ENCODE data around the gene SCUBE2.
"Not testable (repeated sequence)": the region's sequence is repeated elsewhere in the genome, so short reads cannot be mapped to it uniquely, and the experiment has no call there.

SCUBE2 gene

DNA sequence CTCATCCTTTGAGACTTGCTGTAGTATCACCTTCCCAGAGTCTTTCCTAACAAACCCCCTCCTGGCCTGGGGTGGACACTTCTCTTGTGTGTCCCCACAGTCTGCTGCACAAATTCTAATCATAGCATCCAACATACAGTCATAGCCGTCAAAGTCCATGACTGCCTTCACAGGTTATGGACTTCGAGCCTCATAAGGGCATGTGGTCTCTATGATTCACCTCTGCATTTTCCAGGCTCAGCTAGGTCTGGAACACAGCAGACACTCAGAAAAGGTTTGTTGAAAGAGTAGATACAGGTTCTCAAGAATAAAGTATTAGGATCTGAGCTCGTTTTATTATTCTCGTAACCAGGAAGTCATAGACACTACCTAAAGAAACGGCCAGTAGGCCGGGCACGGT is 13.2 kb upstream of the SCUBE2 start:
- no peak for DNase-seq (ENCODE audit: low spot score)

DNA sequence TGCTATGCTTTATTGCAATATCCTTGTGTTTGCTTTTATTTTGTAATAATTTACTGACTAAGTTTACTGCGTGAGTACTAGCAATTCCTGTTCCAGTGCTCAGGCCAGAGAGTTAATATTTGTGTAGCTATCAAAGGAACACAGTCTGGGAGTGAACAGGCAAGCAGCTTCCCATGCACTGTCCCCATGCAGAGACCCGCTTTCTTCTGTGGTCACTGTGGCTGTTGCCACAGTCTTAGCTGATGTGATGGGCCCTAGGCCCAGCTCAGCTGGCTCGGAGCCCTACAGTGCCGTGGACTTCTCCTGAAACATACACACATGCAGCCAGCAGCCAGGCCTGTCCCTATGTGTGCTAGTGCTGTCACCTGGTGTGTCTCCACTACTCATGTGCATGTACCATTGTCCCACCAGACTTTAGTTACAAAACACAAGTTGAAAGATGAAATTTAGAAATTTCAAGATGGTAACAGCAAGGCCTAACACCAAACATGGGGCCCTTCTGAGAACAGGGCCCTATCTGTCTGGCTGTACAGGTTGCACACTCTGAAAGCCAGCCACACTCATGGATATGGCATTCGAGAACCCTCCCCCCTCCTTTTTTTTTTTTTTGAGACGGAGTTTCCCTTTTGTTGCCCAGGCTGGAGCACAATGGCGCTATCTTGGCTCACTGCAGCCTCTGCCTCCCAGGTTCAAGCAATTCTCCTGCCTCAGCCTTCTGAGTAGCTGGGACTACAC is 12.3 kb upstream of the SCUBE2 start:
- DNase-seq (ENCODE audit: low spot score) = no peak

DNA sequence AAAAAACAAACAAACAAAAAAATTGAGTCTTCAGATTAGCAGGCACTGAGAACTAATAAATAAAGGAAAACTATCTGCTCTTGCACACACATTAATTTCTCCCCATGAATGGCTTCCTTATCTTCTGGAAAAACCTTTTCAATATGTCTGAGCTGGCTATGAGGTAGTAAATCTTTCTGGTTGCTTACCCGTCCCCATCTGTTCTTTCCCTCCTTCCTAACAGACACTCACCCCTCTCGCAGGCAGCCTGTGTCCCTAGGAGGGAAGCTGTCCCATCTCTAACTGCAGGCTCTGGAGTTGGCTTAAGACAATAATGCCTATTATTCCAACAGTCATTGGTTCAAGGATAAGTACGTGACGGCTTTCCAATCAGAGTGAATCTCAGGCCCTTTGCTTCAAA is 8.2 kb upstream of the SCUBE2 start:
- DNase-seq (ENCODE audit: low spot score) = no peak

GRCh38 chr11:9098455-9098854 is 7.1 kb upstream of the SCUBE2 start:
- DNase-seq (ENCODE audit: low spot score) = not testable (repeated sequence)

DNA sequence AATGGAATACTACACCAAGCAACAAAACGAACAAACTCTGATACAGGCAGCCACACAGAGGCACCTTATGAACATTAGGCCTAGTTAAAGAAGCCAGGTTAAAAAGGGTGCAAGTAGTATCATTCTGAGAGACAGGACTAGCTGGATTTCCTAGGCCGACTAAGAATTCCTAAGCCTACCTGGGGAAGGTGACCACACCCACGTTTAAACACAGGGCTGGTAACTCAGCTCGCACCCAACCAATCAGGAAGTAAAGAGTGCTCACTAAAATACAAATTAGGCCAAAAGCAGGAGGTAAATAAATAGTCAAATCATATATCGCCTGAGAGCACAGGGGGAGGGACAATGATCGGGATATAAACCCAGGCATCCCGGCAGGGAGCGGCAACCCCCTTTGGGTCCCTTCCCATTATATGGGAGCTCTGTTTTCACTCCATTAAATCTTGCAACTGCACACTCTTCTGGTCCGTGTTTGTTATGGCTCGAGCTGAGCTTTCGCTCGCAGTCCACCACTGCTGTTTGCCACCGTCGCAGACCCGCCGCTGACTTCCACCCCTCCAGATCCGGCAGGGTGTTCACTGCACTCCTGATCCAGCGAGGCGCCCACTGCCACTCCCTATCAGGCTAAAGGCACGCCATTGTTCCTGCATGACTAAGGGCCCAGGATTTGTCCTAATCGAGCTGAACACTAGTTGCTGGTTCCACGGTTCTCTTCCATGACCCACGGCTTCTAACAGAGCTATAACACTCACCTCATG is 6.0 kb upstream of the SCUBE2 start:
- DNase-seq (ENCODE audit: low spot score) = not testable (repeated sequence)

GRCh38 chr11:9096427-9096826 is 5.0 kb upstream of the SCUBE2 start:
- no peak for DNase-seq (ENCODE audit: low spot score)

GRCh38 chr11:9095421-9095820 is 4.0 kb upstream of the SCUBE2 start:
- DNase-seq (ENCODE audit: low spot score) = no peak

DNA sequence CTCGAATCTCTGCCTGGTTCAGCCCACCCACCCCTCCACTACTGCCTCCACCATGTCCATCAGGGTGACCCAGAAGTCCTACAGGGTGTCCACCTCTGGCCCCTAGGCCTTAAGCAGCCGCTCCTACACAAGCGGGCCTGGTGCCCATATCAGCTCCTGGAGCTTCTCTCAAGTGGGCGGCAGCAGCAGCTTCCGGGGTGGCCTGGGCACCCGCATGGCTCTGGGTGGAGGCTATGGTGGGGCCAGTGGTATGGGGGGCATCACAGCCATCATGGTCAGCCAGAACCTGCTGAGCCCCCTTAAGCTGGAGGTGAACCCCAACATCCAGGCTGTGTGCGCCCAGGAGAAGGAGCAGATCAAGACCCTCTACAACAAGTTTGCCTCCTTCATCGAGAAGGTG is 3.0 kb upstream of the SCUBE2 start:
- no peak for DNase-seq (ENCODE audit: low spot score)

DNA sequence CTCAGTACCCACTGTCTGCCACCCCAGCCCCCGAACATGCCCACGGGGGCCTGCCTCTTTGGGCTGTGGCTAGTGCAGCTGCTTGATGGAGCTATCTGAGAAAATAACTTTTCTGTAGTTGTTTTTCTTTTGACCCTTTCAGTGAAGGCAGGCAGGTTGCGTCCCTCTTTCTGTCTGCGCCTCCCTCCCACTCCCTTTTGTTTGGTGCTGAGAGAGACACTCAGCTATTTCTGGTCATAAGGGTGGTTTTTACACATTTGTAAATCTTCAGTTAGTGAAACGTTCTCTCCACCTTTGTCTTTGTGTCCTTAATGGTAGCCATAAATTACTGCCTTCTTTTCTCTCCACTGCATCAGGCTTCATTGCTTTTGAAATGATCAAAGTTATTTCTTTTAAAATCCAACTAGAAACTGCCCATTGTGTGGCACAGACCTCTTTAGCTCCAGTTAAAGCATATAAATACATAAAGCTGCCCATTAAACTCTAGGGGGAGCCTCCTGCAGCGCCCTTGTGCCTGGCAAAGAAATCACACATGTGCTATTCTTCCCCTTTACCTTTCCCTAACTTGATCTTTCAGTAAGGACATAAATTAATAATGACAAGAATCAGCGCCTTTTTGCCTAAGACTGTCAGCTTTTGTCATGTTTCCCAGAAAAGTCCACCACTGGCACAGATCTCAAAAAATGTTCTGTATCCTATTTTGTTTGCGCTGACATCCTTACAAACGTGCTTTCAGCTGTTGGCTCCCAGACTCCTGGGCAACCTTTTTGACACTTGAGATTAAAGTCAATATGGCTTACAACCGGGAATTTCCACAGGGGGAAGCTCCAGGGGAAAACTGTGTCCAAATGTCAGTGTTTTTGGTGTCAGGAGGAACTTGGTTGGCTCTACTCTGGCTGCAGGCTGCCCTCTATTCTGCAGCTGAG is 1.7 kb upstream of the SCUBE2 start:
- no peak for DNase-seq (ENCODE audit: low spot score)

DNA sequence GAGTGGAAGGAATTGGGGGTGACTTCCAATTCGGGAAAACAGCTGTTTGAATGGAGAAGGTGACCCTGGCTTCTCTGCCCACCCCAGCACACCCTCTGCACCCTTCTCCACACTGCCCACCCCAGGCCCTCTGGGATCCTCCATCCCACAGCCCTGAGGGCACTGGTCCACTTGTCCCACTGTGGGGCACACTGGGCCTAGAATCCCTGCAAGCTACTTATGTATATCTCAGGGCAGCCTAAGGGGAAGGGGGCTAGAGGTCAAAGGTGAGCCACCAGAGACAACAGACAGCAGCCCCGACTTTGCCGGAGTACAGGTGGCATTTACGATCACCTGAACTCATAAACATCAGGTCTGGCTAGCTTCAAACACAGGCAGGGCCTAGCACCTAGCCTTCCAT is 673 bp upstream of the SCUBE2 start:
- no peak for DNase-seq (ENCODE audit: low spot score)

- DNase-seq (ENCODE audit: low spot score) = peak; percentile 40
Observed at GRCh38 chr11:9090488-9091043, 833 bp downstream of the SCUBE2 start.

- DNase-seq (ENCODE audit: low spot score) = no peak
Observed at GRCh38 chr11:9089636-9090035, 1.8 kb downstream of the SCUBE2 start.

GRCh38 chr11:9089061-9089460 is 2.3 kb downstream of the SCUBE2 start:
- DNase-seq (ENCODE audit: low spot score) = no peak

DNA sequence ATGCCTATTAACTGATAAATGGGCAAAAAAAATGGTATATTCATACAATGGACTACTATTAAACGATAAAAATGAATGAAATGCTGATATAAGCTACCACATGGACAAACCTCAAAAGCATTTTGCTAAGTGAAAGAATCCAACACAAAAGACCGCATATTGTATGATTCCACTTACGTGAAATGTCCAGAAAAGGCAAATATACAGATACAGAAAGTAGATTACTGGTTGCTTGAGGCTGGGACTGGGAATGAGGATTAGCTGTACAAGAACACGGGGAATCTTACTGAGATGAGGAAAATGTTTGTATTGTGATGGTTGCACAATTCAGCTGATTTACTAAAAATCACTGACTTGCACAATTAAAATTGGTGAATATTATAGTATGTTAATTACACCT is 8.8 kb downstream of the SCUBE2 start:
- DNase-seq (ENCODE audit: low spot score) = no peak

DNA sequence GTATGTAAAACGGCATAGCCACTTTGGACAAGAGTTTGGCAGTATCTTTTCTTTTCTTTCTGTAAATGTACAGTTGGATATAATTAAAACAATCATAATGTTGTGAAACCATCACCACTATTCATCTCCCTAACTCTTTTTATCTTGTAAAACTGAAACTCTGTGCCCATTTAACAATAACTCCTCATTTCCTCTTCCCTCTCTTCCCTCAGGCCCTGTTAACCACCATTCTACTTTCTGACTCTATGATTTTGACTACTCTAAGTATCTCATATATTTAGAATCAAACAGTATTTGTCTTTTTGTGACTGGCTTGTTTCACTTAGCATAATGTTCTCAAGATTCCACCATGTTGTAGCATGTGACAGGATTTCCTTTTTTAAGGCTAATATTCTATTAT is 10.2 kb downstream of the SCUBE2 start:
- no peak for DNase-seq (ENCODE audit: low spot score)

GRCh38 chr11:9078113-9079086 is 13.0 kb downstream of the SCUBE2 start:
- DNase-seq (ENCODE audit: low spot score) = no peak

DNA sequence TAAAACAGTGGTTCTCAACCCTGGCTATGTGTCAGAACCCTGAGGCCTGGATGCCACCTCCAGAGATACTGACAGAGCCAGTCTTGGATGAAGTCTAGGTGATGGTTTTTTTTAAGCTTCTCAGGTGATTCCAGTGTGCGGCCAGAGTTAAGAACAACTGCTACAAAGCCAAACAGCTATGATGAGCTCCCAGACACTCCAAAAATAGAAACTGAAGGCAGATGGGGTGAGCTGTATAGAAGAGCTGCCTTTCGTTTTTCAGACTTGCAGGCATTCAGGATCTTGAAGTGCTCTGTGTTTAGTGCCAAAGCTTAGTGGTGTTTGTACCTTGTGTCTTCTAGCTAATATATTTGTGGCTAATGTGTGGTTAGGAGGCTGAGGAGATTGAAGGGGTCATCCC is 14.2 kb downstream of the SCUBE2 start:
- DNase-seq (ENCODE audit: low spot score) = no peak

GRCh38 chr11:9076661-9077060 is 14.7 kb downstream of the SCUBE2 start:
- no peak for DNase-seq (ENCODE audit: low spot score)

DNA sequence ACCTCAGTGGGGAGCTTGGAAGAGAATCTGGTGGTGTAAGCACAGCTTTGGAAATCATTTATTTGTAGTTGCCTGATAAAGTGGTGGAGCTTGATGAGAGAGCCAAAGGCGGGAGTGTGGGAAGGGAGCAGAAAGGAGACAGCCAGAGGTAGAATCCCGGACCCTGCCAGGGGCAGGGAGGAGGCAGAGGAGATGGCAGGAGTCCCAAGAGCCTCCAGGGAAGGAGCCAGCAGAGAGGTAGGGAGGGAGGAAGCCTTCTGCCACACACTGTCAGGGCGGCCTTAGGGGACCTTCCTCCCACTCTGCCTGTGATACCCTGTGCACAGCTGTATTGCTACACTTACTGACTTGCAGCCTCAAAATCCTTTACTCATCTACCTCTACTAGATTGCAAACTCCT is 15.4 kb downstream of the SCUBE2 start:
- DNase-seq (ENCODE audit: low spot score) = no peak

DNA sequence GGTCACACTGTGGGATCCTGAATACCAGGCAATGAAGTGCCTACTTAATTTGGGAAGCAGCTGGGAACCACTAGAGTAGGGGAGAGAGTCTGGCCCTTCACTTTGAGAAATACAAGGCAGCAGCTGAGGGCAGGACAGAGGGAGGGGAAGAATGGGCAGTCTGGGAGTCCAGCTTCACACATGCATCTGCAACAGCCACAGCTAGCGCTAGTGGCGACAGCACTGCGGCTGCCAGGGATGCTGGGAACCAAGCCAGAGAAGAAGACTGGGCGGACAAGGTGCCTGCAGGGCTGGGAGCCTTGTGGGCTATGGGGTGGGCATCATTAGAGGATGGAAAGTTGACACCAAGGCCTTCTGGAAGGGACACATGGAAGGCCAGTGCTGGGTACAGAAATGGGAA is 15.8 kb downstream of the SCUBE2 start:
- no peak for DNase-seq (ENCODE audit: low spot score)
